Measurements from ENCODE around the gene EPHB1. TPM values are rescaled to one million over a fixed set of nuclear protein-coding genes. Genes with fewer than 3 reads are reported as not detected.

EPHB1 gene
- polyA plus RNA-seq, 1 experiment, result 0.50 TPM

- no peaks in the 10 kb centered on the region for H3K27me3 ChIP-seq (ENCODE audit: control insufficient read depth, insufficient read depth, low read length)
- ChIA-PET POLR2A (no interaction called here), CTCF (no interaction called here)
- no peak for TF ChIP-seq CTCF (IDR thresholded peaks at IDR 0.05; ENCODE audit: insufficient read depth, low read depth, low read length)
- no peak for DNase-seq (ENCODE audit: low read depth)
- H3K36me3 ChIP-seq (ENCODE audit: control insufficient read depth, insufficient read depth, low read length), result no peaks in the 10 kb centered on the region
- H3K4me3 ChIP-seq (ENCODE audit: low read depth, low read length), result no peak overlapping the region
Observed at GRCh38 chr3:135182364-135182998, 387.4 kb downstream of the EPHB1 start.

GRCh38 chr3:135190658-135191057 is 395.6 kb downstream of the EPHB1 start:
- no peaks in the 10 kb centered on the region for H3K27me3 ChIP-seq (ENCODE audit: control insufficient read depth, insufficient read depth, low read length)
- no peak for TF ChIP-seq CTCF (IDR thresholded peaks at IDR 0.05; ENCODE audit: insufficient read depth, low read depth, low read length)
- CTCF ChIA-PET, result interaction anchor here (1.3 kb wide), 1 partner anchor 11 kb away, joined by 3 read pairs; no protein-coding TSS in a partner anchor
- no peaks in the 10 kb centered on the region for H3K36me3 ChIP-seq (ENCODE audit: control insufficient read depth, insufficient read depth, low read length)
- no peak overlapping the region for H3K4me3 ChIP-seq (ENCODE audit: low read depth, low read length)
- DNase-seq (ENCODE audit: low read depth), result no peak
- POLR2A ChIA-PET, result no interaction called here

GRCh38 chr3:135191708-135192107 is 396.6 kb downstream of the EPHB1 start:
- no peaks in the 10 kb centered on the region for H3K36me3 ChIP-seq (ENCODE audit: control insufficient read depth, insufficient read depth, low read length)
- ChIA-PET POLR2A (no interaction called here), CTCF (interaction anchor here (0.7 kb wide), 1 partner anchor 370 kb away, joined by 3 read pairs; no protein-coding TSS in a partner anchor)

GRCh38 chr3:135192929-135193328 is 397.9 kb downstream of the EPHB1 start:
- POLR2A ChIA-PET, result no interaction called here
- CTCF ChIA-PET, result no interaction called here
- DNase-seq (ENCODE audit: low read depth), result no peak
- no peaks in the 10 kb centered on the region for H3K27me3 ChIP-seq (ENCODE audit: control insufficient read depth, insufficient read depth, low read length)
- no peaks in the 10 kb centered on the region for H3K36me3 ChIP-seq (ENCODE audit: control insufficient read depth, insufficient read depth, low read length)
- TF ChIP-seq CTCF (IDR thresholded peaks at IDR 0.05; ENCODE audit: insufficient read depth, low read depth, low read length), result no peak
- H3K4me3 ChIP-seq (ENCODE audit: low read depth, low read length), result no peak overlapping the region

More at GRCh38 chr3:135191708-135192107, 396.6 kb downstream of the EPHB1 start:
- no peaks in the 10 kb centered on the region for H3K27me3 ChIP-seq (ENCODE audit: control insufficient read depth, insufficient read depth, low read length)
- H3K4me3 ChIP-seq (ENCODE audit: low read depth, low read length), result no peak overlapping the region
- TF ChIP-seq CTCF (IDR thresholded peaks at IDR 0.05; ENCODE audit: insufficient read depth, low read depth, low read length), result no peak
- DNase-seq (ENCODE audit: low read depth), result no peak

GRCh38 chr3:135197246-135197645 is 402.2 kb downstream of the EPHB1 start:
- H3K4me3 ChIP-seq (ENCODE audit: low read depth, low read length), result no peak overlapping the region
- no peaks in the 10 kb centered on the region for H3K27me3 ChIP-seq (ENCODE audit: control insufficient read depth, insufficient read depth, low read length)
- no peak for TF ChIP-seq CTCF (IDR thresholded peaks at IDR 0.05; ENCODE audit: insufficient read depth, low read depth, low read length)
- no peak for DNase-seq (ENCODE audit: low read depth)
- POLR2A ChIA-PET, result no interaction called here
- no peaks in the 10 kb centered on the region for H3K36me3 ChIP-seq (ENCODE audit: control insufficient read depth, insufficient read depth, low read length)
- CTCF ChIA-PET, result interaction anchor here (1.1 kb wide), 1 partner anchor 9 kb away, joined by 4 read pairs; no protein-coding TSS in a partner anchor

Measured in BJ (cell line).